ENCODE measurements around the gene RASA1.

The RASA1 gene

GRCh38 chr5:87267574-87268125 lies at the start of gene RASA1:
Gene RASA1 (plus strand): TSS chr5:87267883. CDS start chr5:87268452, 569 bp downstream.
- Histone ChIP-seq H3K4me3 (ENCODE audit: low read depth in 1 of 5, low read length in 5 of 5) (peak within 1 kb of the TSS; percentile 77 to 100 (median 97)), H3K4me1 (ENCODE audit: control insufficient read depth in 5 of 5, insufficient read depth in 5 of 5, low read length in 5 of 5) (peaks cover 3 to 32% (median 21%) of the 10 kb centered on the region in 5 donors), H3K36me3 (ENCODE audit: control insufficient read depth in 5 of 5, insufficient read depth in 5 of 5, low read length in 5 of 5) (no peaks in the 10 kb centered on the region), H3K27me3 (ENCODE audit: control insufficient read depth in 5 of 5, insufficient read depth in 4 of 5, low read length in 5 of 5) (no peaks in the 10 kb centered on the region), H3K9me3 (ENCODE audit: control insufficient read depth in 5 of 5, low read length in 5 of 5) (no peaks in the 10 kb centered on the region), H3K27ac (ENCODE audit: low read depth, low read length) (peak within 1 kb of the TSS; percentile 94), H3K9ac (ENCODE audit: low read length in 5 of 5) (peak within 1 kb of the TSS; percentile 81 to 97 (median 94))

GRCh38 chr5:87229780-87230179 lies 37.9 kb upstream of the RASA1 start:
- H3K36me3 ChIP-seq (ENCODE audit: control insufficient read depth in 5 of 5, insufficient read depth in 5 of 5, low read length in 5 of 5) = no peaks in the 10 kb centered on the region
- H3K9ac ChIP-seq (ENCODE audit: low read length in 5 of 5) = no peak overlapping the region
- no peaks in the 10 kb centered on the region for H3K27me3 ChIP-seq (ENCODE audit: control insufficient read depth in 5 of 5, insufficient read depth in 4 of 5, low read length in 5 of 5)
- no peaks in the 10 kb centered on the region for H3K9me3 ChIP-seq (ENCODE audit: control insufficient read depth in 5 of 5, low read length in 5 of 5)
- no peak overlapping the region for H3K27ac ChIP-seq (ENCODE audit: low read depth, low read length)
- peaks cover 0 to 11% (median 3%) of the 10 kb centered on the region in 5 donors for H3K4me1 ChIP-seq (ENCODE audit: control insufficient read depth in 5 of 5, insufficient read depth in 5 of 5, low read length in 5 of 5)
- no peak overlapping the region for H3K4me3 ChIP-seq (ENCODE audit: low read depth in 1 of 5, low read length in 5 of 5)

- no peak overlapping the region for H3K9ac ChIP-seq (ENCODE audit: low read length in 5 of 5)
- peaks cover 0 to 11% (median 3%) of the 10 kb centered on the region in 5 donors for H3K4me1 ChIP-seq (ENCODE audit: control insufficient read depth in 5 of 5, insufficient read depth in 5 of 5, low read length in 5 of 5)
- no peaks in the 10 kb centered on the region for H3K36me3 ChIP-seq (ENCODE audit: control insufficient read depth in 5 of 5, insufficient read depth in 5 of 5, low read length in 5 of 5)
- no peaks in the 10 kb centered on the region for H3K27me3 ChIP-seq (ENCODE audit: control insufficient read depth in 5 of 5, insufficient read depth in 4 of 5, low read length in 5 of 5)
- no peaks in the 10 kb centered on the region for H3K9me3 ChIP-seq (ENCODE audit: control insufficient read depth in 5 of 5, low read length in 5 of 5)
- no peak overlapping the region for H3K4me3 ChIP-seq (ENCODE audit: low read depth in 1 of 5, low read length in 5 of 5)
- no peak overlapping the region for H3K27ac ChIP-seq (ENCODE audit: low read depth, low read length)
Measured at GRCh38 chr5:87231037-87231808, 36.5 kb upstream of the RASA1 start.

GRCh38 chr5:87233143-87233542 lies 34.5 kb upstream of the RASA1 start:
- H3K9ac ChIP-seq (ENCODE audit: low read length in 5 of 5) = no peak overlapping the region
- no peaks in the 10 kb centered on the region for H3K9me3 ChIP-seq (ENCODE audit: control insufficient read depth in 5 of 5, low read length in 5 of 5)
- H3K27ac ChIP-seq (ENCODE audit: low read depth, low read length) = peak overlapping the region; percentile 24

GRCh38 chr5:87241555-87241954 lies 26.1 kb upstream of the RASA1 start:
- H3K27ac ChIP-seq (ENCODE audit: low read depth, low read length) = peak overlapping the region; percentile 92
- no peaks in the 10 kb centered on the region for H3K36me3 ChIP-seq (ENCODE audit: control insufficient read depth in 5 of 5, insufficient read depth in 5 of 5, low read length in 5 of 5)
- peaks cover 0 to 18% (median 14%) of the 10 kb centered on the region in 5 donors for H3K4me1 ChIP-seq (ENCODE audit: control insufficient read depth in 5 of 5, insufficient read depth in 5 of 5, low read length in 5 of 5)
- no peak overlapping the region for H3K4me3 ChIP-seq (ENCODE audit: low read depth in 1 of 5, low read length in 5 of 5)
- no peaks in the 10 kb centered on the region for H3K27me3 ChIP-seq (ENCODE audit: control insufficient read depth in 5 of 5, insufficient read depth in 4 of 5, low read length in 5 of 5)
- no peak overlapping the region for H3K9ac ChIP-seq (ENCODE audit: low read length in 5 of 5)
- H3K9me3 ChIP-seq (ENCODE audit: control insufficient read depth in 5 of 5, low read length in 5 of 5) = no peaks in the 10 kb centered on the region

More at GRCh38 chr5:87233143-87233542, 34.5 kb upstream of the RASA1 start:
- Histone ChIP-seq H3K4me3 (ENCODE audit: low read depth in 1 of 5, low read length in 5 of 5) (no peak overlapping the region), H3K4me1 (ENCODE audit: control insufficient read depth in 5 of 5, insufficient read depth in 5 of 5, low read length in 5 of 5) (peaks cover 0 to 11% (median 3%) of the 10 kb centered on the region in 5 donors), H3K27me3 (ENCODE audit: control insufficient read depth in 5 of 5, insufficient read depth in 4 of 5, low read length in 5 of 5) (no peaks in the 10 kb centered on the region), H3K36me3 (ENCODE audit: control insufficient read depth in 5 of 5, insufficient read depth in 5 of 5, low read length in 5 of 5) (no peaks in the 10 kb centered on the region)

GRCh38 chr5:87242242-87242641 lies 25.4 kb upstream of the RASA1 start:
- Histone ChIP-seq H3K27ac (ENCODE audit: low read depth, low read length) (peak overlapping the region; percentile 92), H3K4me3 (ENCODE audit: low read depth in 1 of 5, low read length in 5 of 5) (no peak overlapping the region), H3K9me3 (ENCODE audit: control insufficient read depth in 5 of 5, low read length in 5 of 5) (no peaks in the 10 kb centered on the region), H3K9ac (ENCODE audit: low read length in 5 of 5) (no peak overlapping the region), H3K27me3 (ENCODE audit: control insufficient read depth in 5 of 5, insufficient read depth in 4 of 5, low read length in 5 of 5) (no peaks in the 10 kb centered on the region), H3K36me3 (ENCODE audit: control insufficient read depth in 5 of 5, insufficient read depth in 5 of 5, low read length in 5 of 5) (no peaks in the 10 kb centered on the region), H3K4me1 (ENCODE audit: control insufficient read depth in 5 of 5, insufficient read depth in 5 of 5, low read length in 5 of 5) (peaks cover 0 to 18% (median 14%) of the 10 kb centered on the region in 5 donors)

- Histone ChIP-seq H3K36me3 (ENCODE audit: control insufficient read depth in 5 of 5, insufficient read depth in 5 of 5, low read length in 5 of 5) (no peaks in the 10 kb centered on the region), H3K4me3 (ENCODE audit: low read depth in 1 of 5, low read length in 5 of 5) (no peak overlapping the region), H3K27ac (ENCODE audit: low read depth, low read length) (peak overlapping the region; percentile 92), H3K9me3 (ENCODE audit: control insufficient read depth in 5 of 5, low read length in 5 of 5) (no peaks in the 10 kb centered on the region), H3K4me1 (ENCODE audit: control insufficient read depth in 5 of 5, insufficient read depth in 5 of 5, low read length in 5 of 5) (peaks cover 0 to 18% (median 14%) of the 10 kb centered on the region in 5 donors), H3K9ac (ENCODE audit: low read length in 5 of 5) (peak overlapping the region in 1 of 5 donors; percentile 73), H3K27me3 (ENCODE audit: control insufficient read depth in 5 of 5, insufficient read depth in 4 of 5, low read length in 5 of 5) (no peaks in the 10 kb centered on the region)
Measured at GRCh38 chr5:87243161-87243844, 24.4 kb upstream of the RASA1 start.

- Histone ChIP-seq H3K27me3 (ENCODE audit: control insufficient read depth in 5 of 5, insufficient read depth in 4 of 5, low read length in 5 of 5) (no peaks in the 10 kb centered on the region), H3K4me3 (ENCODE audit: low read depth in 1 of 5, low read length in 5 of 5) (no peak overlapping the region), H3K27ac (ENCODE audit: low read depth, low read length) (no peak overlapping the region), H3K36me3 (ENCODE audit: control insufficient read depth in 5 of 5, insufficient read depth in 5 of 5, low read length in 5 of 5) (no peaks in the 10 kb centered on the region), H3K9me3 (ENCODE audit: control insufficient read depth in 5 of 5, low read length in 5 of 5) (no peaks in the 10 kb centered on the region), H3K4me1 (ENCODE audit: control insufficient read depth in 5 of 5, insufficient read depth in 5 of 5, low read length in 5 of 5) (peaks cover 0 to 18% (median 14%) of the 10 kb centered on the region in 5 donors), H3K9ac (ENCODE audit: low read length in 5 of 5) (no peak overlapping the region)
Measured at GRCh38 chr5:87245451-87245850, 22.2 kb upstream of the RASA1 start.

- Histone ChIP-seq H3K4me3 (ENCODE audit: low read depth in 1 of 5, low read length in 5 of 5) (no peak overlapping the region), H3K9ac (ENCODE audit: low read length in 5 of 5) (no peak overlapping the region), H3K36me3 (ENCODE audit: control insufficient read depth in 5 of 5, insufficient read depth in 5 of 5, low read length in 5 of 5) (no peaks in the 10 kb centered on the region), H3K4me1 (ENCODE audit: control insufficient read depth in 5 of 5, insufficient read depth in 5 of 5, low read length in 5 of 5) (peaks cover 0 to 18% (median 14%) of the 10 kb centered on the region in 5 donors), H3K27me3 (ENCODE audit: control insufficient read depth in 5 of 5, insufficient read depth in 4 of 5, low read length in 5 of 5) (no peaks in the 10 kb centered on the region), H3K9me3 (ENCODE audit: control insufficient read depth in 5 of 5, low read length in 5 of 5) (no peaks in the 10 kb centered on the region), H3K27ac (ENCODE audit: low read depth, low read length) (no peak overlapping the region)
Measured at GRCh38 chr5:87246061-87246460, 21.6 kb upstream of the RASA1 start.

- Histone ChIP-seq H3K27ac (ENCODE audit: low read depth, low read length) (no peak overlapping the region), H3K27me3 (ENCODE audit: control insufficient read depth in 5 of 5, insufficient read depth in 4 of 5, low read length in 5 of 5) (no peaks in the 10 kb centered on the region), H3K9ac (ENCODE audit: low read length in 5 of 5) (no peak overlapping the region), H3K36me3 (ENCODE audit: control insufficient read depth in 5 of 5, insufficient read depth in 5 of 5, low read length in 5 of 5) (no peaks in the 10 kb centered on the region), H3K4me3 (ENCODE audit: low read depth in 1 of 5, low read length in 5 of 5) (no peak overlapping the region), H3K4me1 (ENCODE audit: control insufficient read depth in 5 of 5, insufficient read depth in 5 of 5, low read length in 5 of 5) (no peaks in the 10 kb centered on the region), H3K9me3 (ENCODE audit: control insufficient read depth in 5 of 5, low read length in 5 of 5) (no peaks in the 10 kb centered on the region)
Measured at GRCh38 chr5:87252283-87252605, 15.4 kb upstream of the RASA1 start.
